ENCODE data around the gene PLEKHH2.
A peak's percentile ranks its signal among the peaks of the same experiment; 100 is the strongest.
"Not testable (repeated sequence)": the region's sequence is repeated elsewhere in the genome, so short reads cannot be mapped to it uniquely, and the experiment has no call there.

PLEKHH2 gene

DNA sequence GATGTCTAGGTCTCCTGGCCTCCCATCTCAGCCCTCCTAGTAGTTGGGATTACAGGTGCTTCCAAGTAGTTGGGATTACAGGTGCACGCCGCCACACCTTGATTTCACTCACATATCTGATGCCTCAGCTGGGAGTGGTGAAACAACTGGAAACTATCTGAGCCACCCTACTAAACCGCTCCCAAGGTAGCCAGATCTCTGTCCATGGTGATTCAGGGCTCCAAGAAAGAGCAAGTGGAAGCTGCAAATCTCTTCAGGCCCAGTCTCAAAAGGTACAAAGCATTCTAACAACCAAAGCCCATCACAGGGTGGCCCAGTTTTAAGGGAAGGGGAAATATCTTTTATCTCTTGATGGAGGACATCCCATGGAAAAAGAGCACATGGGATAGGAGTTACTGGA lies 20.2 kb downstream of the PLEKHH2 start:
- Histone ChIP-seq H3K9ac (ENCODE audit: low read length) (no peak overlapping the region), H4K8ac (ENCODE audit: low read depth, low read length) (no peak overlapping the region), H3K27me3 (ENCODE audit: insufficient read depth, low read length) (no peaks in the 10 kb centered on the region), H3K4me2 (ENCODE audit: low read length) (no peak overlapping the region), H2BK12ac (ENCODE audit: low read length) (no peak overlapping the region), H3K27ac (ENCODE audit: low read depth, low read length) (no peak overlapping the region), H3K36me3 (ENCODE audit: control insufficient read depth in 1 of 2, insufficient read depth in 2 of 2, low read length in 2 of 2) (no peaks in the 10 kb centered on the region), H3K4ac (ENCODE audit: low read depth, low read length) (no peak overlapping the region), H2BK120ac (ENCODE audit: insufficient read depth, low read length, poor library complexity) (no peak overlapping the region), H4K12ac (ENCODE audit: low read depth, low read length) (no peak overlapping the region), H3K9me3 (ENCODE audit: insufficient read depth, low read depth, low read length) (no peaks in the 10 kb centered on the region), H3K23ac (ENCODE audit: low read length) (no peak overlapping the region), H4K91ac (ENCODE audit: low read depth, low read length) (no peak overlapping the region), H3K14ac (ENCODE audit: low read length) (no peak overlapping the region), H3K79me1 (ENCODE audit: low read length) (no peaks in the 10 kb centered on the region), H3K79me2 (ENCODE audit: control insufficient read depth, insufficient read depth, low read length, poor library complexity) (no peaks in the 10 kb centered on the region), H3K4me3 (ENCODE audit: low read depth, low read length) (no peak overlapping the region), H2BK5ac (ENCODE audit: low read depth, low read length, poor library complexity) (no peak overlapping the region), H3K18ac (ENCODE audit: low read length) (no peak overlapping the region), H2AFZ (ENCODE audit: insufficient read depth, low read length, poor library complexity) (no peak overlapping the region), H3K4me1 (ENCODE audit: control insufficient read depth in 1 of 2, insufficient read depth in 2 of 2, low read length in 2 of 2) (no peaks in the 10 kb centered on the region), H2AK5ac (ENCODE audit: low read length) (no peak overlapping the region)
- DNase-seq, result no peak
- WGBS (ENCODE audit: extremely low coverage, insufficient coverage, insufficient read length), result no CpG with 5 or more reads among the region's 3 CpGs

DNA sequence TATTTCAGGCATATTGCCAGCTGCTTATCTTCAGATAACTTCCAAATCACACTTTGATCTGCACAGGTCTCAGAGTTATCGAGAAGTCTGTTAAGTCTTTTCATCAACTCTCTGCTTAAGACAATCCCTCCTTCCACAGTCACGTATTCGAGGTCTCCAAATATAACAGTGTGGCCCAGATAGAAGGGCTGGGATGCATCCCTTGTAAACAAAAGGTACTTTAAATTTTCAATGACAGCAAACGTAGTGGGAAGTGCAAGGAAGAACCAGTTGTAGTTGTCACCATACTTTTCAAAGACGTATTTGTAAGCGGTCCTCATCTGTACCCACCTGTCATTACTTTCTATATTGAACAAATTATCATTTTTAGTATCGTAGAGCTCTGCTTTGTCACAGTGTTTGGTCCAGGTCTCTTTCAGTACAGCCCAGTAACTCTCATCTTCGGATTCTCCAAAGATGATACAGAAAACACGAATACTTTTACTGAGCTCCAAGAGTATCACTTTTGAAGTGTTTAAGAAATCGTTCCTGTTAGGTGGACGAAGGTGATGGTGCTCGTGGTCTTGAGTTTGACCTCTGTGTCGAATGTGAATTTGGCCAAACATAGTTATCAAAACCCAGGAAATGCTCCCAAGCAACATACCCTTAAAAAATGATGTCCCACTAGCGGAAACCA lies 38.7 kb downstream of the PLEKHH2 start:
- Histone ChIP-seq H3K4me3 (ENCODE audit: low read depth, low read length) (no peak overlapping the region), H3K27me3 (ENCODE audit: insufficient read depth, low read length) (no peaks in the 10 kb centered on the region), H2BK120ac (ENCODE audit: insufficient read depth, low read length, poor library complexity) (no peak overlapping the region), H2AFZ (ENCODE audit: insufficient read depth, low read length, poor library complexity) (no peak overlapping the region), H3K79me2 (ENCODE audit: control insufficient read depth, insufficient read depth, low read length, poor library complexity) (no peaks in the 10 kb centered on the region), H4K91ac (ENCODE audit: low read depth, low read length) (no peak overlapping the region), H3K18ac (ENCODE audit: low read length) (no peak overlapping the region), H2BK12ac (ENCODE audit: low read length) (no peak overlapping the region), H3K27ac (ENCODE audit: low read depth, low read length) (no peak overlapping the region), H3K79me1 (ENCODE audit: low read length) (no peaks in the 10 kb centered on the region), H2BK5ac (ENCODE audit: low read depth, low read length, poor library complexity) (no peak overlapping the region), H3K36me3 (ENCODE audit: control insufficient read depth in 1 of 2, insufficient read depth in 2 of 2, low read length in 2 of 2) (no peaks in the 10 kb centered on the region), H3K9ac (ENCODE audit: low read length) (no peak overlapping the region), H4K8ac (ENCODE audit: low read depth, low read length) (no peak overlapping the region), H3K4me1 (ENCODE audit: control insufficient read depth in 1 of 2, insufficient read depth in 2 of 2, low read length in 2 of 2) (no peaks in the 10 kb centered on the region), H3K14ac (ENCODE audit: low read length) (no peak overlapping the region), H4K12ac (ENCODE audit: low read depth, low read length) (no peak overlapping the region), H3K4me2 (ENCODE audit: low read length) (no peak overlapping the region), H3K9me3 (ENCODE audit: insufficient read depth, low read depth, low read length) (peaks cover 3% of the 10 kb centered on the region), H3K23ac (ENCODE audit: low read length) (no peak overlapping the region), H2AK5ac (ENCODE audit: low read length) (no peak overlapping the region), H3K4ac (ENCODE audit: low read depth, low read length) (no peak overlapping the region)
- WGBS (ENCODE audit: extremely low coverage, insufficient coverage, insufficient read length), result no CpG with 5 or more reads among the region's 14 CpGs
- no peak for DNase-seq

DNA sequence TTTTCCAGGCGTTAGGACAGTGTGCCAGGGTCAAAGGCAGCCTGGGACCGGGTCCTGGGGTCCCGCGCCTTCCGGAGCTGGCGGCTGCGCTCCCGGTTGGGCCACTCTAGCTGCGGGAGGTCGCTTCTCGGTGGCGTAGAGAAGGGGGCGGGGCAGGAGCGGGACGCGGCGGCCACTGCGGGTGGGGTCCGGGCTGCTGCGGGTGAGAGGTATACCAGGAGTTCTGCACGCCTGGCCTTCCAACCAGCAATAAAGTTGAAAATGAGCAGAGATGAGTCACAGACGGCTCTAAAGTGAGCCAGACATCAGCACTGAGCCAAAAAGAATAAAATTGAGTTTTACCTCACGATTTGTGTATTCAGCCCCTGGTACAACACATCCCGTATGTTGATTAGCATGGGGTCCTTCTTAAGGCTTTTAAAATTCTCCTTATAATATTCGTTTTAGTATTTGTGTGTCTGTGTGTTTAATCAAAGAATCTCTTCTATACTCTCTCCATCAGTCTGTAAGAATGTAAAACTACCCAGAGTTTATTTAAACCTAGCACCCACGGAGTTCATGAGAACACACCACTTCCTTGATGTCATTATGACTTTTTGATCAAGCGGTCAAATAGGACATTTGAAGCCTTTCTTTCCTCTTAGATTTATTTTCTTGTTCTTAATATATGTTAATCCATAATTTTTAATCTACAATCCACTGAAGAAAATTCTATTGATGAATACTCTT lies 39.4 kb downstream of the PLEKHH2 start, which contains the start of gene C1GALT1C1L:
C1GALT1C1L (minus strand) TSS at position 108 of the 729 bp plus-strand sequence; CDS start at position 1, 107 bp downstream.
- Histone ChIP-seq H3K9ac (ENCODE audit: low read length) (no peak within 1 kb of the TSS), H2BK12ac (ENCODE audit: low read length) (no peak within 1 kb of the TSS), H3K18ac (ENCODE audit: low read length) (no peak within 1 kb of the TSS), H3K79me2 (ENCODE audit: control insufficient read depth, insufficient read depth, low read length, poor library complexity) (no peaks in the 10 kb centered on the region), H3K23ac (ENCODE audit: low read length) (no peak within 1 kb of the TSS), H3K4me2 (ENCODE audit: low read length) (no peak within 1 kb of the TSS), H4K8ac (ENCODE audit: low read depth, low read length) (no peak within 1 kb of the TSS), H3K9me3 (ENCODE audit: insufficient read depth, low read depth, low read length) (peaks cover 3% of the 10 kb centered on the region), H4K12ac (ENCODE audit: low read depth, low read length) (no peak within 1 kb of the TSS), H3K79me1 (ENCODE audit: low read length) (no peaks in the 10 kb centered on the region), H2BK5ac (ENCODE audit: low read depth, low read length, poor library complexity) (no peak within 1 kb of the TSS), H3K4me1 (ENCODE audit: control insufficient read depth in 1 of 2, insufficient read depth in 2 of 2, low read length in 2 of 2) (no peaks in the 10 kb centered on the region), H2BK120ac (ENCODE audit: insufficient read depth, low read length, poor library complexity) (no peak within 1 kb of the TSS), H3K4ac (ENCODE audit: low read depth, low read length) (no peak within 1 kb of the TSS), H3K27me3 (ENCODE audit: insufficient read depth, low read length) (no peaks in the 10 kb centered on the region), H3K27ac (ENCODE audit: low read depth, low read length) (no peak within 1 kb of the TSS), H2AFZ (ENCODE audit: insufficient read depth, low read length, poor library complexity) (no peak within 1 kb of the TSS), H3K36me3 (ENCODE audit: control insufficient read depth in 1 of 2, insufficient read depth in 2 of 2, low read length in 2 of 2) (no peaks in the 10 kb centered on the region), H4K91ac (ENCODE audit: low read depth, low read length) (no peak within 1 kb of the TSS), H3K4me3 (ENCODE audit: low read depth, low read length) (no peak within 1 kb of the TSS), H3K14ac (ENCODE audit: low read length) (no peak within 1 kb of the TSS), H2AK5ac (ENCODE audit: low read length) (no peak within 1 kb of the TSS)
- WGBS (ENCODE audit: extremely low coverage, insufficient coverage, insufficient read length), result no CpG with 5 or more reads among the region's 27 CpGs
- DNase-seq, result peak; percentile 73 to 84

DNA sequence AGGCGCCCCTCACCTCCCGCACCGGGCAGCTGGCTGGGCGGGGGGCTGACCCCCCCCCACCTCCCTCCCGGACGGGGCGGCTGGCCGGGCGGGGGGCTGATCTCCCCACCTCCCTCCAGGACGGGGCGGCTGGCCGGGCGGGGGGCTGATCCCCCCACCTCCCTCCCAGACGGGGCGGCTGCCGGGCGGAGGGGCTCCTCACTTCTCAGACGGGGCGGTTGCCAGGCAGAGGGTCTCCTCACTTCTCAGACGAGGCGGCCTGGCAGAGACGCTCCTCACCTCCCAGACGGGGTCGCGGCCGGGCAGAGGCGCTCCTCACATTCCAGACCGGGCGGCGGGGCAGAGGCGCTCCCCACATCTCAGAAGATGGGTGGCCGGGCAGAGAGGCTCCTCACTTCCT lies 40.7 kb downstream of the PLEKHH2 start:
- H2BK120ac ChIP-seq (ENCODE audit: insufficient read depth, low read length, poor library complexity); H4K8ac ChIP-seq (ENCODE audit: low read depth, low read length); H2AK5ac ChIP-seq (ENCODE audit: low read length); H3K4ac ChIP-seq (ENCODE audit: low read depth, low read length); H3K36me3 ChIP-seq (ENCODE audit: control insufficient read depth in 1 of 2, insufficient read depth in 2 of 2, low read length in 2 of 2); H2BK5ac ChIP-seq (ENCODE audit: low read depth, low read length, poor library complexity); H3K27me3 ChIP-seq (ENCODE audit: insufficient read depth, low read length); H2AFZ ChIP-seq (ENCODE audit: insufficient read depth, low read length, poor library complexity); H4K91ac ChIP-seq (ENCODE audit: low read depth, low read length); H3K79me1 ChIP-seq (ENCODE audit: low read length); H3K79me2 ChIP-seq (ENCODE audit: control insufficient read depth, insufficient read depth, low read length, poor library complexity); H2BK12ac ChIP-seq (ENCODE audit: low read length); H4K12ac ChIP-seq (ENCODE audit: low read depth, low read length); H3K23ac ChIP-seq (ENCODE audit: low read length); H3K4me2 ChIP-seq (ENCODE audit: low read length); H3K18ac ChIP-seq (ENCODE audit: low read length); H3K14ac ChIP-seq (ENCODE audit: low read length); H3K4me3 ChIP-seq (ENCODE audit: low read depth, low read length); H3K9me3 ChIP-seq (ENCODE audit: insufficient read depth, low read depth, low read length); H3K9ac ChIP-seq (ENCODE audit: low read length); H3K4me1 ChIP-seq (ENCODE audit: control insufficient read depth in 1 of 2, insufficient read depth in 2 of 2, low read length in 2 of 2); DNase-seq; H3K27ac ChIP-seq (ENCODE audit: low read depth, low read length): not testable (repeated sequence)
- no CpG with 5 or more reads among the region's 32 CpGs for WGBS (ENCODE audit: extremely low coverage, insufficient coverage, insufficient read length)

Measured in trophoblast cell (in vitro differentiated cells and primary cell).